Measurements from ENCODE around the gene IL1RAP.

Gene IL1RAP

DNA sequence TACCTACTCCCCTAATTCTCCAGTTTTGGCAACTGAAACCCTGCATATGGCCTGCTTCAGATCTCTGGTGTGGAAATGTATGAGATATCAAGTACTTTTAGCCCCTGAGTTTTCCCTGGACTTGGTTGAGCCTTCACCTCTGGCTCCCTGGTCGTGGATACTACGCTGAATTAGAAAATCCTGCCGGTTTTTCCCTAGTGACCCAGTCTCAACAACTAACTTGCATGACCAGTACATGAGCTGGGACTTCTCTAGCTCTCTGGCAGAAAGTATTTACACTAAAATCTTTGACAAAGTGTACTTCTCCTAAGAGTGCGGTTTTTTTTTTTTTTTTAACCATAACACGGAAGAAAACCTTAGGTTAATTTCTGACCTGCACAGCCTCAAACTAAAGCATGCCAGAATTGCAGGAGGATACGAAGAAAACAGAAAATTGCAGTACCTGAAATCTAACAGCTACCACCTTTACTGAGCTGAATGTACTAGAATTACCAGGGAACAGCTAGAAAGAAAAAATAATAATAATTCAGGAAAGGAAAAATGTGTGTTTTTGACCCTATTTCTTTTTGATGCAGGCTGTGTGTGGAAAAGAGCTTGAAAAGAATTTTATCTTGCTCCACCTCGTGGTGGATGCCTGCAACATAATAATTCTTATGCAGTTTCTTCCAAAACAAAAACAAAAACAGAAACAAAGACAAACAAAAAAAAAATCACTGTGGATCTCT, 183.1 kb downstream of the IL1RAP start:
- DNase-seq (ENCODE audit: low read depth) = peak; percentile 53
- TF ChIP-seq, protein P1, sequence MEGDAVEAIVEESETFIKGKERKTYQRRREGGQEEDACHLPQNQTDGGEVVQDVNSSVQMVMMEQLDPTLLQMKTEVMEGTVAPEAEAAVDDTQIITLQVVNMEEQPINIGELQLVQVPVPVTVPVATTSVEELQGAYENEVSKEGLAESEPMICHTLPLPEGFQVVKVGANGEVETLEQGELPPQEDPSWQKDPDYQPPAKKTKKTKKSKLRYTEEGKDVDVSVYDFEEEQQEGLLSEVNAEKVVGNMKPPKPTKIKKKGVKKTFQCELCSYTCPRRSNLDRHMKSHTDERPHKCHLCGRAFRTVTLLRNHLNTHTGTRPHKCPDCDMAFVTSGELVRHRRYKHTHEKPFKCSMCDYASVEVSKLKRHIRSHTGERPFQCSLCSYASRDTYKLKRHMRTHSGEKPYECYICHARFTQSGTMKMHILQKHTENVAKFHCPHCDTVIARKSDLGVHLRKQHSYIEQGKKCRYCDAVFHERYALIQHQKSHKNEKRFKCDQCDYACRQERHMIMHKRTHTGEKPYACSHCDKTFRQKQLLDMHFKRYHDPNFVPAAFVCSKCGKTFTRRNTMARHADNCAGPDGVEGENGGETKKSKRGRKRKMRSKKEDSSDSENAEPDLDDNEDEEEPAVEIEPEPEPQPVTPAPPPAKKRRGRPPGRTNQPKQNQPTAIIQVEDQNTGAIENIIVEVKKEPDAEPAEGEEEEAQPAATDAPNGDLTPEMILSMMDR (IDR thresholded peaks at IDR 0.05; ENCODE audit: low read depth, low read length) = peak; percentile 37
- TF ChIP-seq POLR2A (IDR thresholded peaks at IDR 0.05; ENCODE audit: extremely low read depth, insufficient read length) = no peak
- H3K4me3 ChIP-seq (ENCODE audit: low read depth, low read length) = no peak overlapping the region

GRCh38 chr3:190697502-190697830, 183.6 kb downstream of the IL1RAP start:
- DNase-seq (ENCODE audit: low read depth) = no peak
- no peak overlapping the region for H3K4me3 ChIP-seq (ENCODE audit: low read depth, low read length)
- no peak for TF ChIP-seq POLR2A (IDR thresholded peaks at IDR 0.05; ENCODE audit: extremely low read depth, insufficient read length)
- TF ChIP-seq, protein P1 (IDR thresholded peaks at IDR 0.05; ENCODE audit: low read depth, low read length) = no peak
- TF ChIP-seq, protein P2, sequence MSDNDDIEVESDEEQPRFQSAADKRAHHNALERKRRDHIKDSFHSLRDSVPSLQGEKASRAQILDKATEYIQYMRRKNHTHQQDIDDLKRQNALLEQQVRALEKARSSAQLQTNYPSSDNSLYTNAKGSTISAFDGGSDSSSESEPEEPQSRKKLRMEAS (IDR thresholded peaks at IDR 0.05; ENCODE audit: low read depth, low read length) = no peak
- TF ChIP-seq MYC (IDR thresholded peaks at IDR 0.05; ENCODE audit: low read depth, low read length) = no peak

DNA sequence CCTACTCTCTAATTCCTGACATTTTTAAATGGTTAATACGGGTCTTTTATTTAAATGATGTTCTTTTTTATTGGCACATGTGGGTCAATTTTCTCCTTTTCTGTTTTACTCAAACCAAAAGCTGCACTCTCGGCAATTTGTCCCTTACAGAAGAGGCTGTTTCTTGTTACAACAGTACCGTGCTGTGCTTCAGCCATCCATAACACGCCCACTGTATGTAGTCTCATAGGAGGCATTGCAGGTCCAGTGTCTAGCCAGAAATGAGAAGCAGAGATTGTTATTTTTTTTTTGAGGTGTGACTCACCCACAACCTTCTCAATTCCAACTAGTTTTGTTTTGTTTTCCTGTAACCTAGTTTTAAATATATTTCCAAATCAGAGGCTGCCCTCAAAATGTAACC, 184.0 kb downstream of the IL1RAP start:
- H3K4me3 ChIP-seq (ENCODE audit: low read depth, low read length) = no peak overlapping the region
- no peak for DNase-seq (ENCODE audit: low read depth)
- TF ChIP-seq POLR2A (IDR thresholded peaks at IDR 0.05; ENCODE audit: extremely low read depth, insufficient read length) (no peak), MYC (IDR thresholded peaks at IDR 0.05; ENCODE audit: low read depth, low read length) (no peak)

DNA sequence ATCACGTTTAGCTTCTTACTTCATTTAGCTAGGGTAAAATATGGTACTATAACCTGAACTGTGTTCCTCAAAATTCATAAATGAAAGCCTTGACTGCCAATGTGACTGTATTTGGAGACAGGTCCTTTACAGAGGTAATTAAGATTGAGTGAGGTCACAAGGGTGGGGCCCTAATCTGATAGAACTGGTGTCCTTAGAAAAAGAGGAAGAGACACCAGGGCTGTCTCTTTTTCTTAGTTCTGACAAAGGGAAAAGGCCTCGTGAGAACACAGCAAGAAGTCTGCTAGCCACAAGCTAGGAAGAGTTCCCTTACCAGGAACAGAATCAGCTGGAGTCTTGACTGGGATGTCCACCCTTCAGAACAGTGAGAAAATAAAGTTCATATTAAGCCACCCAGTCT, 185.9 kb downstream of the IL1RAP start:
- DNase-seq (ENCODE audit: low read depth) = peak; percentile 40
- no peak overlapping the region for H3K4me3 ChIP-seq (ENCODE audit: low read depth, low read length)
- TF ChIP-seq, protein P1 (IDR thresholded peaks at IDR 0.05; ENCODE audit: low read depth, low read length) = no peak
- TF ChIP-seq, protein P2 (IDR thresholded peaks at IDR 0.05; ENCODE audit: low read depth, low read length) = no peak
- no peak for TF ChIP-seq MYC (IDR thresholded peaks at IDR 0.05; ENCODE audit: low read depth, low read length)

DNA sequence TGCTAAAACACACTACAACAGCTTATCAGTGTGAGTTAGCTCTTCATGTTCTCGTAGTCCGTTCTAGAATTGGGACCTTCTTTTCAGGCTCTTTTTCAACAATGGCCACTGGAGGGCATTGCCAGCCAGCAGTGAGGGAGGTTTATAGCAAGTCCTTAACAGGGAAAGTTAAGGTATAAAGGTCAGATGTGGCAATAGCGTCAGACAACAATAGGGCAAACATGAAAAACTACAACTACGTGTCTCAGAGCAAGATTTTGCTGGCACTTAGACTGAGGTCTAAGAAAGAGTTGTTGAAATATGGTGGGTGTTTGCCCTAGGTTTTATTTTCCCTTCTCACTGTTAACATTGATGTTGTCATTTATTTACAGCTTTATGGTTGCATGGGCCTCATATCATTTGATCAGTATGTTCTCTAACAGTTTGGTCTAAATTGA, 187.2 kb downstream of the IL1RAP start:
- DNase-seq (ENCODE audit: low read depth) = peak; percentile 71
- H3K4me3 ChIP-seq (ENCODE audit: low read depth, low read length) = no peak overlapping the region
- TF ChIP-seq, protein P1 (IDR thresholded peaks at IDR 0.05; ENCODE audit: low read depth, low read length) = peak; percentile 56
- no peak for TF ChIP-seq MYC (IDR thresholded peaks at IDR 0.05; ENCODE audit: low read depth, low read length)

DNA sequence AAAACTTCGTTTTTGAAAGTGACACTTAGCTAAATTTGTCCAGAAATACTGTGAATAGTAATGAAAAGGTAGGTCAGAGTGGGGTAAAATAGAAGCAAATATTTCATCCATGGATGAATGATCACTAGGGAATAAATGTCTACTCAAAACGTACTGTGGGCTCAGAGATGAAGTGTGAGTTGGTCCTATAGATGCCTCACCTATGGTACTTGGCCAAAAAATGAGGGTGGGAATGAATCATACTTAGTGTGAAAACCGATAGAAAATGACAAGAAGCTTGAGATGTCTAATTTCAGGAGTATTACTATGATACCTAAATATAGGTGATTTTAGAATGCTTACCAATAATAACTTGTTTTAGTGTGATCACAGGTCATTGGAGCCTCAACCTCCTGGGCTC, 192.7 kb downstream of the IL1RAP start:
- no peak overlapping the region for H3K4me3 ChIP-seq (ENCODE audit: low read depth, low read length)
- no peak for TF ChIP-seq POLR2A (IDR thresholded peaks at IDR 0.05; ENCODE audit: extremely low read depth, insufficient read length)
- TF ChIP-seq, protein P2 (IDR thresholded peaks at IDR 0.05; ENCODE audit: low read depth, low read length) = no peak
- TF ChIP-seq, protein P1 (IDR thresholded peaks at IDR 0.05; ENCODE audit: low read depth, low read length) = no peak
- no peak for TF ChIP-seq MYC (IDR thresholded peaks at IDR 0.05; ENCODE audit: low read depth, low read length)
- no peak for DNase-seq (ENCODE audit: low read depth)
